ENCODE results near the gene NOXRED1.

DNA sequence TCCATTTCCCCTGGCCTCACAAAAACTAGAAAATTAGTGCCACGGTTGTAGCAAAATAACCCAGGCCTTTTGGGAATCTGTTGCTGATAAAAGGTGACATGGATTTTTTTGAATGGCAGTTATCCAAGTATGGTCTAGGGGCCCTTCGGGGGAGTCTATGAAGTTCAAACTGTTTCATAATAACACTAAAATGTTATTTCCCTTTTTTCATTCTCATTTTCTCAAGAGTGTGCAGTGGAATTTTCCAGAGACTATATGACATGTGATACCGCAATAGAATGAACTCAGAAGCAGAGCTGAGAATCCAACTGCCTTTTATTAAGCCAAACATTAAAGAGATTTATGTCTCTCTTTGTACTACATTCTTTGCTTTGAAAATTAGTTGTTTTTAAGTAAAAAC is 75.6 kb downstream of the NOXRED1 start:
- TF ChIP-seq, protein P1, sequence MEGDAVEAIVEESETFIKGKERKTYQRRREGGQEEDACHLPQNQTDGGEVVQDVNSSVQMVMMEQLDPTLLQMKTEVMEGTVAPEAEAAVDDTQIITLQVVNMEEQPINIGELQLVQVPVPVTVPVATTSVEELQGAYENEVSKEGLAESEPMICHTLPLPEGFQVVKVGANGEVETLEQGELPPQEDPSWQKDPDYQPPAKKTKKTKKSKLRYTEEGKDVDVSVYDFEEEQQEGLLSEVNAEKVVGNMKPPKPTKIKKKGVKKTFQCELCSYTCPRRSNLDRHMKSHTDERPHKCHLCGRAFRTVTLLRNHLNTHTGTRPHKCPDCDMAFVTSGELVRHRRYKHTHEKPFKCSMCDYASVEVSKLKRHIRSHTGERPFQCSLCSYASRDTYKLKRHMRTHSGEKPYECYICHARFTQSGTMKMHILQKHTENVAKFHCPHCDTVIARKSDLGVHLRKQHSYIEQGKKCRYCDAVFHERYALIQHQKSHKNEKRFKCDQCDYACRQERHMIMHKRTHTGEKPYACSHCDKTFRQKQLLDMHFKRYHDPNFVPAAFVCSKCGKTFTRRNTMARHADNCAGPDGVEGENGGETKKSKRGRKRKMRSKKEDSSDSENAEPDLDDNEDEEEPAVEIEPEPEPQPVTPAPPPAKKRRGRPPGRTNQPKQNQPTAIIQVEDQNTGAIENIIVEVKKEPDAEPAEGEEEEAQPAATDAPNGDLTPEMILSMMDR (IDR thresholded peaks at IDR 0.05; ENCODE audit: insufficient read depth, low read length, poor library complexity, severe bottlenecking) = no peak
- no peak for TF ChIP-seq EZH2phosphoT487 (conservative IDR thresholded peaks at IDR 0.05; ENCODE audit: low read length)

Data from SU-DHL-6 (cell line).